KMS-11 (cell line): ENCODE measurements around the gene GPR35.

ENCODE experiments used
- H2AFZ ChIP-seq: fragments of 200-600 bp; sonication (generic); 2 replicates; pipeline ENCODE4 v1.6.1; 2016; ENCODE audit warnings: antibody characterized with exemption, mixed run types, low read depth
- H3K27ac ChIP-seq: fragments of 200-600 bp; sonication (generic); 2 replicates; pipeline ENCODE4 v1.6.1; 2016; ENCODE audit warnings: mild to moderate bottlenecking, mixed run types
- H3K27me3 ChIP-seq: fragments of 200-600 bp; sonication (generic); 2 replicates; pipeline ENCODE4 v1.6.1; 2017; ENCODE audit warnings: mild to moderate bottlenecking, low read depth, mixed run types, moderate library complexity; ENCODE audit not compliant: insufficient read depth
- H3K36me3 ChIP-seq: fragments of 200-600 bp; sonication (generic); 2 replicates; pipeline ENCODE4 v1.6.1; 2017; ENCODE audit warnings: mild to moderate bottlenecking, mixed run types; ENCODE audit not compliant: insufficient read depth
- H3K4me1 ChIP-seq: fragments of 200-600 bp; sonication (generic); 2 replicates; pipeline ENCODE4 v1.6.1; 2016; ENCODE audit warnings: mild to moderate bottlenecking, low read depth, mixed run types; ENCODE audit not compliant: poor library complexity, severe bottlenecking
- H3K4me2 ChIP-seq: fragments of 200-600 bp; sonication (generic); 2 replicates; pipeline ENCODE4 v1.7.0; 2016; ENCODE audit warnings: mild to moderate bottlenecking, mixed run types
- H3K4me3 ChIP-seq: fragments of 200-600 bp; sonication (generic); IDR thresholded peaks from 2 replicates; pipeline ENCODE4 v1.6.1; 2017; ENCODE audit warnings: low read depth, low read length, mixed read lengths; ENCODE audit not compliant: insufficient read depth
- H3K79me2 ChIP-seq: fragments of 200-600 bp; sonication (generic); 2 replicates; pipeline ENCODE4 v1.6.1; 2016; ENCODE audit warnings: low read depth, mixed run types; ENCODE audit not compliant: insufficient read depth
- H3K9ac ChIP-seq: fragments of 200-600 bp; sonication (generic); 2 replicates; pipeline ENCODE4 v1.6.1; 2016; ENCODE audit warnings: mild to moderate bottlenecking, mixed run types
- H4K20me1 ChIP-seq: fragments of 200-600 bp; sonication (generic); 2 replicates; pipeline ENCODE4 v1.6.1; 2016; ENCODE audit warnings: mild to moderate bottlenecking, mixed run types; ENCODE audit not compliant: insufficient read depth
- TF ChIP-seq, protein P1 (sequence below): fragments of 200-600 bp; sonication (generic); conservative IDR thresholded peaks from 2 replicates; pipeline ENCODE4 v1.6.1; 2017; ENCODE audit warnings: low read depth, mild to moderate bottlenecking, antibody characterized with exemption, low read length, moderate library complexity, mixed read lengths

GPR35 gene

DNA sequence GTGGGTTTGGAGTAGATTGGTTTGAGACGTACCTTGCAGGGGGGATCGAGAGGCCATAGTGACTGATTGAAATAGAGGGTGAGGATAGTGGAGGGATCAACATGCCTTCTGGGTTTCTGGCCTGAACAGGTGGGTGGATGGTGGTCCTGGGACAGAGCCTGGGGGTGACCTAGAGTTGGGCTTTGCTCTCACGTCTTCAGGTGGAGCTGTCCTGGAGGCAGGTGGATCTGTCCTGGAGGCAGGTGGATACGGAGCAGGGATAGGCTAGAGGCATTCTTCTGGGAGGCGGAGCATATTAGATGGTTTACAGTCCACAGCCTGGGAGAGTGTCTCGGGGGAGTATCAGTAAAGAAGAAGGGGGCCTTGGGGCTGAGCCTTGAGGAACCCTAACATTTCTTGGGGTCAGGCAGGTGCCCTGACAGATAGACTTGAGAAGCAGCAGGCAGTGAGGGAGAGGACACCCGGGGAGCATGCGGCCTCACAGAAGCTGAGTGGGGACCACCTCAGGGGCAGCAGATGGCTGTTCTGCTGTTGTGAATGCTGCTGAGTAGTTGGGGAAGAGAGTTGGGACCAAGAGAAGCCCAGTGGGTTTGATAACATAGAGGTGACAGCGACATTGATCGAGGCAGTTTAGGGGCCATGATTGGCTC lies 37.1 kb upstream of the GPR35 start:
- Histone ChIP-seq H3K36me3 (no peaks in the 10 kb centered on the region), H3K9ac (peak overlapping the region; percentile 86; the same call in 1 of the 2 replicates), H4K20me1 (no peaks in the 10 kb centered on the region), H3K27me3 (no peaks in the 10 kb centered on the region), H2AFZ (no peak overlapping the region), H3K4me1 (peaks cover 26% of the 10 kb centered on the region), H3K4me2 (peak overlapping the region; percentile 85), H3K4me3 (no peak overlapping the region), H3K79me2 (peaks cover 34% of the 10 kb centered on the region), H3K27ac (no peak overlapping the region)
- TF ChIP-seq, protein P1, sequence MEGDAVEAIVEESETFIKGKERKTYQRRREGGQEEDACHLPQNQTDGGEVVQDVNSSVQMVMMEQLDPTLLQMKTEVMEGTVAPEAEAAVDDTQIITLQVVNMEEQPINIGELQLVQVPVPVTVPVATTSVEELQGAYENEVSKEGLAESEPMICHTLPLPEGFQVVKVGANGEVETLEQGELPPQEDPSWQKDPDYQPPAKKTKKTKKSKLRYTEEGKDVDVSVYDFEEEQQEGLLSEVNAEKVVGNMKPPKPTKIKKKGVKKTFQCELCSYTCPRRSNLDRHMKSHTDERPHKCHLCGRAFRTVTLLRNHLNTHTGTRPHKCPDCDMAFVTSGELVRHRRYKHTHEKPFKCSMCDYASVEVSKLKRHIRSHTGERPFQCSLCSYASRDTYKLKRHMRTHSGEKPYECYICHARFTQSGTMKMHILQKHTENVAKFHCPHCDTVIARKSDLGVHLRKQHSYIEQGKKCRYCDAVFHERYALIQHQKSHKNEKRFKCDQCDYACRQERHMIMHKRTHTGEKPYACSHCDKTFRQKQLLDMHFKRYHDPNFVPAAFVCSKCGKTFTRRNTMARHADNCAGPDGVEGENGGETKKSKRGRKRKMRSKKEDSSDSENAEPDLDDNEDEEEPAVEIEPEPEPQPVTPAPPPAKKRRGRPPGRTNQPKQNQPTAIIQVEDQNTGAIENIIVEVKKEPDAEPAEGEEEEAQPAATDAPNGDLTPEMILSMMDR, result no peak

DNA sequence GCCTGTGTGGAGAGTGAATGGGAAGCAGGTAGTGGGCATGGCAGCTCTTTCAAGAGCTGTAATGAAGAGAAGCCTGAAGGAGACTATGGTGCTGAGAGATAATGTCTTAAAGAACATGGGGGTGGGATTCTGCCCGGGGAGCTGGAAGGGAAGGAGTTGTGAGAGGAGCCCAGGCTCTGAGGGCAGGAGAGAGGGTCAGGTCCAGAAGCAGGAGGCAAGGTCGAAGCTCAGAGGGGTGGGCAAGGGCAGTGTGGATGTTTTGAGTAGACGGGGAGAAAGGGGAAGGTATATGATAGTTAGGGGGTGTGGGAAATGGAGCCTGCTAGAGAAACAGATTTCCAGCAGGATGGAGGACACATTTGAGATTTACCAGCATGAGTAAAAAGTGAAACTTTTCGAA lies 36.6 kb upstream of the GPR35 start:
- Histone ChIP-seq H4K20me1 (no peaks in the 10 kb centered on the region), H3K4me1 (peaks cover 21% of the 10 kb centered on the region), H3K27me3 (no peaks in the 10 kb centered on the region), H2AFZ (no peak overlapping the region), H3K36me3 (no peaks in the 10 kb centered on the region), H3K4me3 (no peak overlapping the region), H3K4me2 (peak overlapping the region; percentile 85; the same call in 1 of the 2 replicates), H3K27ac (no peak overlapping the region), H3K79me2 (peaks cover 29% of the 10 kb centered on the region), H3K9ac (no peak overlapping the region)
- TF ChIP-seq, protein P1, result no peak

DNA sequence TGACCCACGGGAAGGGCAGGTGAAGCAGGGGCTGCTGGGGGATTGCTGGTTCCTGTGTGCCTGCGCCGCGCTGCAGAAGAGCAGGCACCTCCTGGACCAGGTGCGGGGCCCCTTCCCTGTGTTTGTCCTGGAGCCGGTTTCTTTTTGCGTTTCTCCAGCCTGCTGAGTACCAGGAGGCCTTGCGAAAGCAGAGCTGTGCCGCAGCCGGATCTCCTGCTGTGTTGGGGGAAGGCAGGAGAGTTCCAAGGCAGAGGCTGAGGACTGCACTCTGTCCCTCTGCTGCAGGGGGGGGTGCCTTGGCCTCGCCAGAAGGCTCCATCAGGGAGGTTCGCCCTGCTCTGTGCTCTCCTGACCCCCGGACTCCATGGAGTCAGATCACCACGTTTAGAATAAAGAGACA lies 35.9 kb upstream of the GPR35 start:
- H3K79me2 ChIP-seq, result peaks cover 27% of the 10 kb centered on the region
- no peak overlapping the region for H3K4me3 ChIP-seq
- peaks cover 14% of the 10 kb centered on the region for H3K4me1 ChIP-seq
- no peak overlapping the region for H3K4me2 ChIP-seq
- H3K27me3 ChIP-seq, result no peaks in the 10 kb centered on the region
- H2AFZ ChIP-seq, result no peak overlapping the region
- H3K9ac ChIP-seq, result no peak overlapping the region
- TF ChIP-seq, protein P1, result no peak
- H3K27ac ChIP-seq, result no peak overlapping the region
- H3K36me3 ChIP-seq, result no peaks in the 10 kb centered on the region
- H4K20me1 ChIP-seq, result no peaks in the 10 kb centered on the region

DNA sequence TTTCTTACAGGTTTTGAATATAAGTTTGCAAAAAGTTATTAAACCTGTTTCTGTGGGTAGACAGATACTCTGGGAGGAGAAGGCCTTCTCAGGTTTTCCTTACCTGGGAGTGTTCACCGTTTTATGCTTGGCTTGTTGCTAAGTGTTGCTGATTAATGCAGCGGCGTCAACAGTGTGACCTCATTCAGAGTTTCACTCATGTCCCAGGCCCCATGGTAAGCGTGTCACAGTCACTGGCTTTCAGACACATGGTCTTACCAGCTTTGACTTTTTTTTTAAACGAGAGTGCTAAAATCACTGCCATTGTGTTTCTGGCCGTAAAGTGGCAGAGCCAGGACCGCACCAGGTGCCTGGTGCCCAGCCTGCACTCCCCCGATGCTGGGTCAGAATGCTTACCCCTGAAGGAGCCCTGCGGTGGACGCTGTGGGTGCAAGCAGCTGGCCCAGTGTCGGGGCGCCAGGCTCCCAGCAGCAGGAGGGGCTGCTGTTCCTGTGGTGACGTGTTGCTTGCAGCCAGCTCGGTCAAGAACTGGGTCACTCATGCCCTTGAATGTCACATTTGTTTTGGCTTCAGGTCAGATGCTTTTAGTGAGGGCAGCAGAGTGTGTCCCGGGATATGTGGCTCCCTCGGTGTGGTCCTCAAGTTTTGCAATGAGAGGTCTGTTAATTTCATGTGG lies 35.3 kb upstream of the GPR35 start:
- H3K79me2 ChIP-seq, result peaks cover 27% of the 10 kb centered on the region
- H3K4me3 ChIP-seq, result no peak overlapping the region
- no peak overlapping the region for H3K9ac ChIP-seq
- H2AFZ ChIP-seq, result no peak overlapping the region
- TF ChIP-seq, protein P1, result no peak
- H3K27me3 ChIP-seq, result no peaks in the 10 kb centered on the region
- H3K36me3 ChIP-seq, result no peaks in the 10 kb centered on the region
- H3K4me2 ChIP-seq, result no peak overlapping the region
- H3K27ac ChIP-seq, result no peak overlapping the region
- peaks cover 10% of the 10 kb centered on the region for H3K4me1 ChIP-seq
- no peaks in the 10 kb centered on the region for H4K20me1 ChIP-seq
